SIG-M5 treated with dmso at 0.1 percent for 504 hours (cell line): ENCODE results near the gene SNX15.
"Not testable (repeated sequence)": the region's sequence is repeated elsewhere in the genome, so short reads cannot be mapped to it uniquely, and the experiment has no call there.

Experiments used
- DNase-seq: peaks from one replicate; lab custom pipeline; 2025; ENCODE audit not compliant: unreplicated experiment; lab: John Stamatoyannopoulos, UW

SNX15 gene, protein sequence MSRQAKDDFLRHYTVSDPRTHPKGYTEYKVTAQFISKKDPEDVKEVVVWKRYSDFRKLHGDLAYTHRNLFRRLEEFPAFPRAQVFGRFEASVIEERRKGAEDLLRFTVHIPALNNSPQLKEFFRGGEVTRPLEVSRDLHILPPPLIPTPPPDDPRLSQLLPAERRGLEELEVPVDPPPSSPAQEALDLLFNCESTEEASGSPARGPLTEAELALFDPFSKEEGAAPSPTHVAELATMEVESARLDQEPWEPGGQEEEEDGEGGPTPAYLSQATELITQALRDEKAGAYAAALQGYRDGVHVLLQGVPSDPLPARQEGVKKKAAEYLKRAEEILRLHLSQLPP

DNA sequence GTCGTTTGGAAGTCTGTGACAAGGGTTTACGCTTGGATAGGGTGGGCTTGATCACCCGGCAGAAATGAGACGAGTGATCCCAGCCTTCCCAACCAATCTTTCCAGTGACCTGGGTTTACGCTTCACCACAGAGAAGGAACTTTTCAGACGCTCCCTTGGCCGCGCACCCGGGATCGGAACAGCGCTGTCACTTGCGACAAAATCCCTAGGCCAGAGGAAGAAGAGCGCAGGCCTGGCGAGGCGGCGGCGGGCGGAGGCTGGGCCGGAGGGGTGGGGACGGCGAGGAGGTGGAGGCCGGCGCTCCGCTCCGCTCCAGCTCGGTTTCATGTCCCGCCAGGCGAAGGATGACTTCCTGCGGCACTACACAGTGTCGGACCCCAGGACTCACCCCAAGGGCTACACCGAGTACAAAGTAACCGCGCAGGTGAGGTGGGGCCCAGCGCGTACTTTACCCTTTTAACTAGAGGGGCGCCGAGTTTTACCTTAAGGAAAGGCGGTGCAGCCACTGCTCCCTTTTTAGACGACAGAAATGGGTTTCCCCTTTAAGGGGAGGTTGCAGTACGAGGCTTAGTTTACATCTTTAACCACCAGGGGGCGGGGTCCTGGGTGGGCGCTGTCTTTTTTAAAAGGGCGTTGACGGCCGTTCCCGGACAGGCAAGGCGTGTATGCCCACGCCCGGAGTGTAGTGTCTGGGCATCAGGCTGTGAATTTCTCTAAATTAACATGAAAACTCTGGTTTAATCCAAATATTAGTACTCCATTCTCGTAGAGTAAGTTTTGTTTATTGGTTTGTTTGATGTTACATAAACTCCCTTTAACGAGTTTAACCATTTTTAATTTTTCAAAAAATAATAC, at the start of gene SNX15:
Gene SNX15, plus strand, starts transcription at position 227 of the 855 bp plus-strand sequence. Its CDS starts 99 bp downstream, at position 326.
- DNase-seq = peak; percentile 97

DNA sequence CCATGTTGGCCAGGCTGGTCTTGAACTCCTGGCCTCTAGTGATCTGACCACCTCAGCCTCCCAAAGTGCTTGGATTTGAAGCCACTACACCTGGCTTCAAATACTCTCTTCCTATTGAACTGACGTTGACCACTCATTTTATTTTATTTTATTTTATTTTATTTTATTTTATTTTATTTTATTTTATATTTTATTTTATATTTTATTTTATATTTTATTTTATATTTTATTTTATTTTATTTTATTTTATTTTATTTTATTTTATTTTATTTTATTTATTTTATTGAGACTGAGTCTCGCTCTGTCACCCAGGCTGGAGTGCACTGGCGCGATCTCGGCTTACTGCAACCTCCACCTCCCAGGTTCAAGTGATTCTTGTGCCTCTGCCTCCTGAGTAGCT, 43.9 kb upstream of the SNX15 start:
- DNase-seq = not testable (repeated sequence)

DNA sequence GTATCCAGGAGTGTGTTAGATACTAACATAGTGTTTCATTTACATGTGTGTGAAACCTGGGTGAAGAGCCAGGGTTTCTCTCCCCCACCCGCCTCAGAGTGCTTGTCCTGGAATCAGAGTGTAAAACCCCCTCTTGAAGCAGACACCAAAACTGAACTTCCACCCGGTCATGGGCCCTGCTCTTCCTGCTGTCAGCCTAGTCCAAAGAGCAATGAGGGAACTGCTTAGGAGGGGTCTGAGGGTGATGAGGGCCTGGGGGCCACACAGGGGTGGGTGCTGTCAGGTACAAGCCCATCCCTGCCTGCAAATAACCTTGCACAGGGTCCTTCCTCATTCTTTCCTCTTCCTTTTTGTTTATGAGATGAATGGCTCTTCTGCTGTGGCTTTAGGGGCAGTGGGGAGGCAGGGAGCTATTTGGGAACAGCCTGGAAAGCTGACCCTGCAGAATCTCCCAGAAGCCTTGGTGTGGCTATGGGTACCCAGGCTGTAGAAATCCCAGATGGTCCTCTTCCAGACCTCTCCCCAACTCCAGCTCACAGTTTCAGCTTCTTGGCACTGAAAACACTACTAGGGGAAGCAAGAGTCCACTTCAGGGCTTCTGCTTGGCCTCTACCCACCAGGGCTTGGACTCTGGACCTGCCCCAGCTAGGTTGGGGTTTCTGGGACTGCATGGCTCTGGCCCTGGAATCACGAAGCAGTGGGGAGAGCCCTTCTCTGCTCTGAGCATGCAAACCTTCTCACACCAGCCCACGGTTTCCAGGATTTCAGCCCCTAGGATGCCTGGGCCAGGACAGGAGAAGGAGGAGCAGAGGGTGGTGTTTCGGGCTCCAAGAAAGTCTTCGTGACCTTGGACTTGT, 39.0 kb upstream of the SNX15 start:
- no peak for DNase-seq

DNA sequence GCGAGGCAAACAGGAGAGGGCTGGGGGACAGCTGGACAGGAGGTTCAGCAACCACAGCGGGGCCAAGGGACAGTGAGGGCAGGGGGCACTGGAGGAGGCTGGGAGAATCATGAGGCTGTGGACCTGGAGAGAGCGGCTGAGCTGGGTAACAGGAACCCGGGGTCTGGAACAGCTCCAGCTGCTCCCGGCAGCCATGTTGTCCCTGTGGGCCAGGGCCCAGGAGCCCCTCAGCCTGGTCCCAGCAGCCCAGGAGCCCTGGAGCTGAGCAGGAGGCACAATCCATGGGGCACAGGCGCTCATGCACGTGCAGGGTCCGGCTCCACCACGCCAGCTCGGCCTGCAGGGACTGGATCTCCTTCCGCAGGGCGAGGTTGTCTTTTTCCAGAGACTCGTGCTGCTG, 37.8 kb upstream of the SNX15 start:
- DNase-seq = no peak

DNA sequence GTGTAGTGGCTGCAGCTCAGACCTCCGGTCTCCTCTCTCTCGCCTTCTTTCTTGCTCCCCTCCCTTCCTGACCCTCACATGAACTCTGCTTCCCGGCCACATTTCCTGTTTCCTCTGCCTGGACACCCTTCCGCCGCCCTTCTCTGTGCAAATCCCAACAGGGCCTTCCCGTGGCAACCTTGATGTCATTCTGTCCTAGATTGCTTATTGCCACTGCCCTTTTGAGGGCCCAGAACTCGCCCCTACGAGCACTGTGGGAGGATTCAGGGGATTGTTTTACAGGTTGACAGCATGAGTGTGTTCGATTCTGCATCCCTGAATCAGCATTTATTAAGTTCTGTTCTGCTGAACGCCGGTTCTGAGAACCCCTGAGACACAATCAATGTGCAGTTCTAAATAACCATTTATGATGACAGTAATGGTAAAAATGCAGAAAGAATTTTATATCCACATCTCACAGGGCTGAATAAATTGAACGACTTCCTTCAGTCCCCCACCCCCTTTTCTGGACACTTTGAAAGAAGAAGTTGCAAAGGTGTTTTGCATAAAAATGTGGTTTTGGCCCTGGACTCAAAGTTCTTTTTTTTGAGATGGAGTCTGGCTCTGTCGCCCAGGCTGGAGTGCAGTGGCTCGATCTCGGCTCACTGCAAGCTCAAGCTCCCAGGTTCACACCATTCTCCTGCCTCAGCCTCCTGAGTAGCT, 36.9 kb upstream of the SNX15 start:
- DNase-seq = no peak

DNA sequence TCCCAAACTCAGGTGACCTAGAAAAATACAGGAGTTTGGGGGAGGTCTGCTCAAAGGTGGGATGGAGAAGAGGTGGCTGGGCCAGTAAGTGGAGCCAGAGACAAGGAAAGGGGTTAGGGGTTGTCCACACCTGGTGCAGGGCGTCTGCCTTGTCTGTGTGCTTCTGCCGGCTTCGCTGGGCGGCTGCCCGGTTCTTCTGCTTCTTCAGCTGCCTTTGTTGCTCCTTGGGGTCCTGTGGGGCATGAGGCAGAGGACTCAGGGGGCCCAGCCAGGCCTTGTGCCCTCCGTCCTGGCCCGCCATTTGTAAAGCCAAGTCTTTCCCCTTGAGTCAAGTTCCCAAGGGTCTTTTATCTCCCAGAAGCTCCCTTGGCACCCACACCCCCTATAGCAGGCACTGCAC, 32.9 kb upstream of the SNX15 start:
- DNase-seq = no peak

DNA sequence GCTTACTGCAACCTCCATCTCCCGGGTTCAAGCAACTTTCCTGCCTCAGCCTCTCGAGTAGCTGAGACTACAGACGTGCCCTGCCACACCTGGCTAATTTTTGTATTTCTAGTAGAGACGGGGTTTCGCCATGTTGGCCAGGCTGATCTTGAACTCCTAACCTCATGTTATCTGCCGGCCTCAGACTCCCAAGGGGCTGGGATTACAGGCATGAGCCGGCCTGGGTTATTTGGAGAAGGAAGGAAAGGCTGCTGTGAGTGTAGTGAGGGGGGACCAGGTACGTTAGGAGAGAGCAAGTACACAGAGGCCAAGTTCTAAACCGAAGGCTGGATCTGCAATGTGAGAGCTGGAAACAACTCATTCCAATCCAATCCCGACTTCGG, 30.9 kb upstream of the SNX15 start:
- no peak for DNase-seq

DNA sequence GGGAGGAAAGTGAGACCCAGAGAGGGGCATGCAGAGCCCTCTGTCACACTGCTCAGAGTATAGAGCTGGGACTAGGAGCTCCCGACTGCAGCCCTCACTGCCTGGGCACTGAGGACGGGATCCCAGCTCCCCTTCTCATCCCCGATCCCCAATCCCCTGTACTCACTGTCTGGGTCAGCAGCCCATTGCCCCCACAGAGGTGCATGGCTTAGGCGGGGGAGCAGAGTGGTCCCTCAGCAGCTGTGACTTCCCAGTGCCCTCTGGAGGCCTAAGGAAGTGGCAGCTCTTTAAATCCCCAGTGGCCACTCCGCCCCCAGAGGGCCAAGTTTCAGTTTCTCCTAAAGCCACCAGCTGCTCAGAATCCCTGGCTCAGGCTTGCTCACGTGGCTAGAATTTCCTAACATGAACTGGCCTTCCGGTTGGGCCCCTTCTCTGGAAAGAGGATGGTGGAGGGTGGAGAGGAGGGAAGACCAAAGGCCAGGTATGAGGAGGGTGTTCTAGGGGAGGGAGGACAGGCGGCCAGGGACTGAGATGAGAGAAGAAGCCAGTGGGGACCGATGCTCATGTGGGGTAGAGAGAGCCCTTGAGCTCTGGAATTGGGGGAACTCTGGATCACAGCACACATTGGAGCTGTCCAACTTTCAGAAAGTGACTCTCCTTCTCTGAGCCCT, 30.4 kb upstream of the SNX15 start, which contains the start of gene BATF2:
Gene BATF2, minus strand, starts transcription at position 262 of the 671 bp plus-strand sequence. Its CDS starts 57 bp downstream, at position 205.
- peak; percentile 44 for DNase-seq

DNA sequence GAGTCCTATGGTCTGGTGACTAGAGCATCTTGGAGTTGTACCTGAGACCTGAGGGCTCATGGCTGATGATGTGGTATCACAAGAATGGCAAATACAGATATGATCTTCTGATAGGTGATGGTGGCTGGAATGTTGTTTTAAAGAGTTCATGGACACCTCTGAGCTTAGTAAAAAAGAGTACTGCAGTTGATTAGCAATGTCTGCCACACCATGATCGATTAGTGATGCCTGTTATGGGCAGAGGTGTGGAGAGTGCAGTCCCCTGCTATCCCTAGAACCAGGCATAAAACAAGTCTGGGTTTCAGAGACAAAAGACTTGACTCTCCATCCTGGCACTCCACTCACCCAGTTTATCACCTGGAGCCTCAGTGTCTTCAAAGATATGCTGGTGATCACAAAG, 29.1 kb upstream of the SNX15 start:
- DNase-seq = no peak

DNA sequence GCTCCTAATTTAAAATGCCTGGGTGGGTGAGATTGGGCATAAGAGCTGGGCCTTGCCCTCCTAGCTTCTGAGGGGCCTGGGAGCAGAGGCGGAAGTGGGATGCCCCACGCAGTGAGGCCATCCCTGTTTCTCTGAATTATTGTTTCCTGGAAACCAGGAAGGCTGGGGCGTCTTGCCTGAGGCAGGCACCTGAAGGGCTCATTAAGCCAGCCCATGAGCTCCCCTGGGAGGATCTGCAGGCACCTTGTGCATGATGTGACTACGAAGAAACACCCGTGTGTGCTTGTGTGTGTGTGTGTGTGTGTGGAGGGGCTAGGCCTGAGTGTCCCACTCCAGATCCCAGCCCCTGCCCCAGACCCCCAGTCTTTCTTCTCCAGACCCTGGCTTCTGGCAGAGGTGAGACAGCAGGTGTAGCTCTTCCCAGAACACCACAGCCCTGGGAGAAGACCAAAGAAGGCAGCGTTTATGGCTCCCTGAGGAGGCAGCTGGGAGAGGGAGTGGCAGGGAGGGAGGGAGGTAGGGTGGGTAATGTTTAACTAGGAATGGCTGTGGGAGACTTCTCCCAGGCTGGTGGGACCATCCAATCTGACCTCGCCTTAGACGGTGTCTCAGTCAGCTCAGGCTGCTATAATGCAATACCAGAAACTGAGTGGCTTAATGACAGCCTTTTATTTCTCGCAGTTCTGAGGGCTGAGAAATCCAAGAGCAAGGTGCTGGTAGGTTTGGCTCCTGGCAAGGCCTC, 28.4 kb upstream of the SNX15 start:
- no peak for DNase-seq

DNA sequence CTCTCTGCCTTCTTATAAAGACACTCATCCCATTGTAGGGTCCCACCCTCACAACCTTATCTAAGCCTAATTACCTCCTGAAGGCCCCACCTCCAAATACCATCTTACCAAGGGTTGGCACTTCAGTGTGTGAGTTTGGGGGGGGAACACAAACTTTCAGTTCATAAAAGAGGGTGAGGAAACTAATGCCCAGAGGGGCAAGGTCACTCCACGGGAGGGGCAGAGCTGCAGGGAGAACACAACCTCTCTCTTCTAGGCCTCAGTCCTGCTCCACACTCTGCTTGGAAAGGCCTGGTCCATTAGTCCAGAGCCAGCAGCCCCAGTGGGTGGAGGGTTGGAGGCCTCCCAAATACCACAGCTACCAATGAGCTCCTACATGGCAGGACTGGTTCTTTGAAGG, 27.8 kb upstream of the SNX15 start:
- DNase-seq = no peak

DNA sequence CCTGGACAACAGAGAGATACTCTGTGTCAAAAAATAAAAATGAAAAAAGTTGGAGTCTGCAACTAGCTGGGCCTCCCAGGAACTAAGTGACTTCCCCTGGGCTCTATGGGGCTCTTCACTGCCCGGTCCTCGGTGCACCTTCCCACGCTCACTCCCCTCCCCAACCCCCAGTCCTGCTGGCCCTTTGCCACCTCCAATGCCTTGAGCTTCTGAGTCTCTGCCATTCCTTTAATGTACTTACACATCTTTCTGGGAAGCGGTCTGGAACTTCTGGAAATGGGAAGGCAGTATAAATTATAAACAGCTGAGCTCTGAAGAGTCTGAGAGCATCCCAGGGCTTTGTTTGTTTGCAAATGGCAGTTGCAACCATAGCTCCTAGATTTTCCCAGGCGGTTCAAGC, 24.5 kb upstream of the SNX15 start:
- DNase-seq = no peak

DNA sequence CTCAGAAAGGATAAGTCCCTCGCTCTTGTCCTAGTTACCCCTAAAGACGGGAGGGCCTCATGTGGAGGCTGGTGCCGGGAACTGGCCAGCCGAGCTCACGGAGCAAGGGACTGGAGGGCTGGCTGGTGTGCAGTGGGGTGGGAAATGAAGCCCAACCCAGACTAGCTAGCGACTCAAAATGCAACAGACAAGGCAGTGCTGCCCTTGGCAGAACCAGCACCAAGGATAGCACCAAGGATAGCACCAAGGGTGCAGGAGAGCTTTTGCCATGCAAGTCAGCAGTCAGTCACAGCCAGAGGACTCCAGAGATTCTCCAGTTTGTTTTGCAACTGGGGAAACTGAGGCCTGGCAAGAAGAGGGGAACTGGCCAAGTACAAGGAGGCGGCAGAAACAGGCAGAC, 24.0 kb upstream of the SNX15 start:
- DNase-seq = no peak

DNA sequence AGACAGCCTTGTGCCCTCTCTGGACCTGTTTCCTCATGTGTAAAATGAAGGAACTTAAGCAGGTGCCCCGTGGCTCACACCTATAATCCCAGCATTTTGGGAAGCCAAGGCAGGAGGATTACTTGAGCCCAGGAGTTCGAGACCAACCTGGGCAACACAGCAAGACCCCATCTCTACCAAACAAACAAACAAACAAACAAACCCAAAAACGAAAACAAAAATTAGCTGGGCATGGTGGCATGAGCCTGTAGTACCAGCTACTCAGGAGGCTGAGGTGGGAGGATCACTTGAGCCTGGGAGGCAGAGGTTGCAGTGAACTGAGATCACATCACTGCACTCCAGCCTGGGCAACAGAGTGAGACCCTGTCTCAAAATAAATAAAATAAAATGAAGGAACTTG, 23.3 kb upstream of the SNX15 start:
- not testable (repeated sequence) for DNase-seq

DNA sequence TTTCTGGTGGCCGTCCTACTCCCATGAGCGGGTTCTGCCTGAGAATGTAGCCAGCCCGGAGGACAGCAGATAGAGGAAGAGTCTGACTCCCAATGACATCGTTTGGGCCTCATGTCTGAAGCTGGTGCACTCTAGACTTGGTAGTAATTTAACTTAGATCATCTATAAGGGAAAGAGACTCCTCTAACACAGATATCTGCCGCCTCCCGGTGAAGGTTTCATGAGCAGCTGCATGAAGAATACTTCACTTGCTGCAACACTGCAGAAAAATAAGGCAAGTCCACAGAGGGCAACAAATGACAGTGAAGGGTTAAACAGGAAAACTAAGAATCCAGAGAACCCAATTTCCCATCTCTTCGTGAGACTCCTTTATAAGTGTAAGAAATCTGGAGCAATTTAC, 19.2 kb upstream of the SNX15 start:
- DNase-seq = no peak

DNA sequence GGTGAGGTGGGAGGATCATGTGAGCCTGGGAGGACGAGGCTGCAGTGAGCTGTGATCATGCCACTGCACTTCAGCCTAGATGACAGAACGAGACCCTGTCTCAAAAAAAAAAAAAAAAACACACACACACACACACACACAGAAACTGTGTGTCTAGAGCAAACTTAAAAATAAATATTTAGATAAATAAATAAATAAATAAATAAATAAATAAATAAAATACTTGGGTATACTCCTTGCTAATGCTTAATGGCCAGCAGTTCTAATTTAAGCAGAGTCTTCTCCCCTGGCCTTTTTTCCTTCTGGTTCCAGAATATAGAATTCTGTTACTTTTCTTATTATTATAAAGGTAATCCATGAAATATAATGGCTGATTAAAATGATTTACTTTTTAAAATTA, 18.4 kb upstream of the SNX15 start:
- no peak for DNase-seq

DNA sequence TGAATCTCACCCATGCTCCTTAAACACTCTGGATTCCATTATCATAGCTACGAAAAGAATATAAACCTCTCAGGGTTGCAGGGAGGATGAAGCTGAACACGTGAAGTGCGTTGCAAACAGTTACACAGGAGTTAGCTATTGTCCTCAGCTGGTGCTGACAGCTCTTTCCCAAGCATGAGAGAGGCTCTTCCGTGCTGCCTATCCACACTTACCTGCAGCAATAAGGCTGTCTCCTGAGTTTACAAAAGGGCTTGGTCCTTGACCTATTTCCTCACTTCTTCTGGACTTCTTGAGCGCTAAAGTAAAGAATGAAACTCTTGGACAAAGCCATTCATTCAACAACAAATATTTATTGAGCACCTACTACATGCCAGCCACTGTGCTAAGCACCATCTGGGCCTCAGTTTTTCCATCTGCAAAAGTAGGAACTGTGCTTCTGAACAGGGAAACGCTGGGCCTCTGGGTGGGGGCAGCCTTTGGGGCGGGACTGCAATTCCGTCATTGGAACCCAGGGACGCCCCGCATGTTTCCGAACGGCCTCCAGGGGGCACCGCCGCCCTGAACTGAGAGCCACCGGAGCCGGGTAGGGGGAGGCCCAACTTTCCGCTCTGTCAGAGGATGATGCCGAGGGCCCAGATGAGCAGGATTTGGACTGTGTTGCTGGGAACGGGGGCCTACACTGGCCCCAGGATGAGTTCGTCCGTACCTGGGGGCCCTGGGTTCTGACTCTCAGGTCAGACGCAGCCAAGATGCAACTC, 13.9 kb upstream of the SNX15 start:
- DNase-seq = peak; percentile 93

DNA sequence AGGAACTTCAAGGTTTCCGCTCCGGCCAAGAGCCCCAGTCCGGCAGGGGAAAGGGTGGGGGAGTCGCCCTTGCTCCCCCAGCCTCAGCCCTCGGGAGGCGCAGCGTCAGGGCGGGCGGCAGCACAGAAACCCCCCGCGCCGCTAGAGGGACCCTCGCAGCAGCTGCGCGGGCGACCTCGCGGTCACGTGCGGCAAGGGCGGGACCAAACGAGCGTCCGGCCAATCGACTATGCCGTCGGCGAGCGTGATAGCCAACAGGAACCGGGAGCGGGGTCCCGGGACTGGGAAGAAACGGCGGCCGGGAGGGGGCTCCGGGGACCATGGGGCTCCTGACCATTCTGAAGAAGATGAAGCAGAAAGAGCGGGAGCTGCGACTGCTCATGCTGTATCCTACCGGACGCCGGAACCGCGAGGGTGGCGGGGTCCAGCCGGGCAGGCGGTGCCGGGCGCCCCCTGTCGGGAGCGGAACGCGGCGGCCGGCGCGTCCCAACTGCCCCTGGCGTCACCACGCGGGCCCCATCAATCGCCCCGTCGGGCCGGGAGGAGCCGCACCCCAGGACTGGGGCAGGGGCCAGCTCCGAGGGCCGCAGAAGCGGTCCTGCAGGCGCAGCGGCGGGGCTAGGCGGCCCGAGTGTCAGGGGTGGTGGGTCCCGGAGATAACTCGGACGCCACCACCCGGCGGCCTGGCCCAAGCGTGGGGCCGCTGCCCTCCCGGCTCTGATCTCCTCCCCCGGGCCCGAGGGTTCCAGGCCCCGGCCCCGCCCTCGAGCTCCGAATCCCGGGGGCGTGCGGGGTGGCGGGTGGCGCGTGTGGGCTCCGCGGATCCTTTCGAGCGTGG, 13.1 kb upstream of the SNX15 start, which contains the start of gene ARL2:
Gene ARL2, plus strand, starts transcription at position 273 of the 838 bp plus-strand sequence. Its CDS starts 48 bp downstream, at position 321.
- DNase-seq = peak; percentile 73
